ENCODE results near the gene ATXN2. TPM values are rescaled to one million over a fixed set of nuclear protein-coding genes. Genes with fewer than 3 reads are reported as not detected.
"Not testable (repeated sequence)": the region's sequence is repeated elsewhere in the genome, so short reads cannot be mapped to it uniquely, and the experiment has no call there.

The ATXN2 gene
- total RNA-seq, 1 experiment from 2014 or later, result 12.8 TPM

DNA sequence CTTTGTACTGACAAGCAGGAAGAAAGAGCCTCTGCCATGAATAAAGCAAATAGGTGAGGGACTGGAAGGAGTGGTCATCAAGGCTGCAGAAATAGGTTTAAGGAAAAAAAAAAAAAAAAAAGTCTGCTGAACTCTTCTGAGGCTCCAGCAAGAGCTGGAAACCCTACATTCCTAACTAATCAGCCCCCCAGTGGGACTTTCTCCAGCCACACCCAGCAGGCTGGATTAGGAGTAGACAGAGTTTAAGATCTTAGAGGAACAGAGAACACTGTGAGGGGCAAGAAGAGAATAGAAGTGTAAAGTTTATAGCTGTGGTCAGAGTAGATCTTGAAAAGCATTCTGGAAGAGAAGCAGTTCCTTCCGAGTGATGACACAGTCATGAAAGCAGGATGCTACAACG lies 66.4 kb downstream of the ATXN2 start:
- DNase-seq (ENCODE audit: low read depth, low spot score), result no peak

DNA sequence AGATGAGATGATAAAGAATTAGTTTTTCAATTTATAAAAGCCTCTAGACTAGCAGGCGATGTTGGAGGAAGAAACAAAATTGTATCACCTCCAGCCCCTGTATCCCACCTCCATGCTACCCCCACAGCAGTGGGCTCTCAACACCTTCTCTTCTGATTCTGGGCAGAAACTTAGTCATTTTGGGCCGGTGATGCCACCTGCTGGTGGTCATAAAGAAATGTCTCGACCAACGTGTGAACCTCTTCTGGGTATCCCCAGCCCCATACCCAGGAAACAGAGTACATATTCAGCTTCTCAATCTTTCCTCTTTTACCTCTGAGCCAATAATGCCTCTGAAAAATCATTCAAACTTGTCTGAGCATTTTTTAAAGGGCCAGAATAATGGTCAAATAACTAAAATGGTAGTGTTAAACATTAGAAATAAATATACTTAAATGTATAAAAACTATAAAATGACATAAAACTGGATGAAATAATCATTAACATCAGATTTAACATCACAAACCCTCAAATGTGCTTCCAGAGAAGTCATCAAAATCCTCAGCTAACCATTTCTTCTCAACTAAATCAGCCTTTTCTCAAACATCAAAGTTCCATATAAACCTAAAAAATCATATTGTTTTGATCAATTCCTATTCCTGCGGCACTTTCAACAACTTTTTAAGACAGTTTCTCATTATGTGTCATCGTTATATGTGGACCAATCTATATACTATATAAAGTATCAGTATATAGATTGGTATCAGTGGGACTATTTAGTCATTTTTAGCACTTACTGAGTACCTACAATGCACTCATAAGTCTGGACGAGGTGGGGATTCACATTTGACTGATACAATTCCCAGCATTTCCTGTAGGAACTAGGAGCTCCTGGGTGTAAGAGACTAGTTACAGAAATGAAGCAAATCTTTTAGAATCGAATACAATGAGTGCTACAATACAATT lies 69.4 kb downstream of the ATXN2 start:
- DNase-seq (ENCODE audit: low read depth, low spot score), result peak; percentile 79
- in situ Hi-C loops (cut with HindIII; ENCODE audit: low pct_unique_long_range_greater_than_20kb, low sequenced_read_pairs), result no loop called here

More for the DNA sequence above, 66.4 kb downstream of the ATXN2 start:
- in situ Hi-C loops (cut with HindIII; ENCODE audit: low pct_unique_long_range_greater_than_20kb, low sequenced_read_pairs), result no loop called here

DNA sequence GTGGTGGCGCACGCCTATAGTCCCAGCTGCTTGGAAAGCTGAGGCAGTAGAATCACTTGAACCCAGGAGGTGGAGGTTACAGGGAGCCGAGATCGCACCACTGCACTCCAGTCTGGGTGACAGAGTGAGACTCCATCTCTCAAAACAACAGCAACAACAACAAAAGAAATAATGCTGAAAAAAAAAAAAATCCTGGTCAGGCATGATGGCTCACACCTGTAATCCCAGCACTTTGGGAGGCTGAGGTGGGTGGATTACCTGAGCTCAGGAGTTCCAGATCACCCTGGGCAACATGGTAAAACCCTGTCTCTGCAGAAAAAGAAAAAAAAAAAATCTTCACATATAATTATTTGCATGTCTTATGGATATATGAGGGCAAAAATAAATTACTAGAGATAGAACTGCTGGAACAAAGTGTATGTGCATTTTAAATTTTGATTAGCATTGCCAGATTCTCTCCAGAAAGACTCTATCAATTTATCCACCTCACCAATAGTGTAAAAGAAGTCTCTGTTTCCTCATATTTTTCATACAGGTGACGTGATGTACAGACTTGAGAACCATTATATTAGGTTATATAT lies 75.4 kb downstream of the ATXN2 start:
- in situ Hi-C loops (cut with HindIII; ENCODE audit: low pct_unique_long_range_greater_than_20kb, low sequenced_read_pairs), result no loop called here
- no peak for DNase-seq (ENCODE audit: low read depth, low spot score)

DNA sequence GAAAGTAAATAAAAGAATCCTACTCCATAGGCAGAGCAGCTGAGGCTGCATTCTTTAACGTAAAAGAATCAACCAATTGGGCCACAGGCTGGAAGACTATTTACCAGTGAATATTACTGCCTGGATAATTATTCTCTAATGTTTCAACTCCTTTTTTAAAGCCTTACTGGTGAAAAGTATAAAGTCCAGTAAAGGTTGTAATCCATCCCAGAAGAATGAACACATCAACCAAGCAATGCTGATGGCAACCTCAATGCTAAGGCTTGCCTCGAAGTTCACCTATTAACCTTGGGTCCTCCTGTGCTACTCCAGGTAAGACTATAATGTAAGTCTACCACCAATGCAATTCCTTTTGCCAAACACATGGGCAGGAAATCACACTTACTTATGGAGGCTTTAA lies 77.3 kb downstream of the ATXN2 start:
- no peak for DNase-seq (ENCODE audit: low read depth, low spot score)
- in situ Hi-C loops (cut with HindIII; ENCODE audit: low pct_unique_long_range_greater_than_20kb, low sequenced_read_pairs), result no loop called here

DNA sequence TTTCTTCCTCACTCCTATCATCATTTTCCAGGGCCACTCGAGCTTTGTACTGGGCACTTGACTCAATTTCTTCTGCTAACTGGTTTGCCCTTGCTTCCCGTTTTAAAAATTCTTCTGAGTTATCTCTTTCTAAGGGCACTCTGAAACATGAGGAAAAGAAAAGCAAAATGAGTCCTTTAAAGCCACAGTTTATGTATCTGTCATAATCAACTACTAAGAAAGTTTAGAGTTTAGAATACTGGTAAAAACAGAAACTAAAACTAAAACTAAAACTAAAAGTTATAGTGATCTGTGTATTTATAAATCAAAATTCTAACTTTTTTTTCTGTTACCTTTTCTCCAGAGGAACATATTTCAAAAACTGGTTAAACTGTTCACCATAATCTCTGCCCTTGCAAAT lies 79.2 kb downstream of the ATXN2 start:
- in situ Hi-C loops (cut with HindIII; ENCODE audit: low pct_unique_long_range_greater_than_20kb, low sequenced_read_pairs), result no loop called here

DNA sequence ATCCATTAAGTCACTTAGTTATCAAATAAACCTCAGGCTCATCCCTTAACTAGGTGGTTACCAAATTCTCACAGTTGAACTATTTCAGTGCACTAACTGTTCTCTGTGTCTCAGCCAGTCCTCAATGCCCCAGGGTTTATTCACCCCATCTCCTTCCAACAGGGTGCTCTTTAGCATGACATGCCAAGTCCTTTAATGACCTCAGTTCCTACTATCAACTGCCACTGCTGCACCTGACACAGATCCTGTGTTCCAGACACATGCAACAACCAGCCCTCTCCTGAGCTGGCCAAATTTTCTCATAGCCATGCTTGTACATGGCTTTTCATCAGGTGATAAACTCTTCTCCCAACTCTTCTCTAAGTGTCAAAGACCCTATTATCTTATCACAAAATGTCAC lies 80.0 kb downstream of the ATXN2 start:
- in situ Hi-C loops (cut with HindIII; ENCODE audit: low pct_unique_long_range_greater_than_20kb, low sequenced_read_pairs), result no loop called here
- DNase-seq (ENCODE audit: low read depth, low spot score), result no peak

More for the DNA sequence above, 79.2 kb downstream of the ATXN2 start:
- no peak for DNase-seq (ENCODE audit: low read depth, low spot score)

DNA sequence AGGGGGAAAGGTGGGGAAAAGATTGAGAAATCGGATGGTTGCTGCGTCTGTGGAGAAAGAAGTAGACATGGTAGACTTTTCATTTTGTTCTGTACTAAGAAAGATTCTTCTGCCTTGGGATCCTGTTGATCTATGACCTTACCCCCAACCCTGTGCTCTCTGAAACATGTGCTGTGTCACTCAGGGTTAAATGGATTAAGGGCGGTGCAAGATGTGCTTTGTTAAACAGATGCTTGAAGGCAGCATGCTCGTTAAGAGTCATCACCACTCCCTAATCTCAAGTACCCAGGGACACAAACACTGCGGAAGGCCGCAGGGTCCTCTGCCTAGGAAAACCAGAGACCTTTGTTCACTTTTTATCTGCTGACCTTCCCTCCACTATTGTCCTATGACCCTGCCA lies 91.4 kb downstream of the ATXN2 start:
- in situ Hi-C loops (cut with HindIII; ENCODE audit: low pct_unique_long_range_greater_than_20kb, low sequenced_read_pairs), result not testable (repeated sequence)

DNA sequence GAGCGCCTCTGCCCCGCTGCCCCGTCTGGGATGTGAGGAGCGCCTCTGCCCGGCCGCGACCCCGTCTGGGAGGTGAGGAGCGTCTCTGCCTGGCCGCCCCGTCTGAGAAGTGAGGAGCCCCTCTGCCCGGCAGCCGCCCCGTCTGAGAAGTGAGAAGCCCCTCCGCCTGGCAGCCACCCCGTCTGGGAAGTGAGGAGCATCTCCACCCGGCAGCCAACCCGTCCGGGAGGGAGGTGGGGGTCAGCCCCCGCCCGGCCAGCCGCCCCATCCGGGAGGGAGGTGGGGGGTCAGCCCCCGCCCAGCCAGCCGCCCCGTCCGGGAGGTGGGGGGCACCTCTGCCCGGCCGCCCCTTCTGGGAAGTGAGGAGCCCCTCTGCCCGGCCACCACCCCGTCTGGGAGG lies 91.9 kb downstream of the ATXN2 start:
- in situ Hi-C loops (cut with HindIII; ENCODE audit: low pct_unique_long_range_greater_than_20kb, low sequenced_read_pairs); DNase-seq (ENCODE audit: low read depth, low spot score): not testable (repeated sequence)

More for the DNA sequence above, 91.4 kb downstream of the ATXN2 start:
- DNase-seq (ENCODE audit: low read depth, low spot score), result not testable (repeated sequence)

DNA sequence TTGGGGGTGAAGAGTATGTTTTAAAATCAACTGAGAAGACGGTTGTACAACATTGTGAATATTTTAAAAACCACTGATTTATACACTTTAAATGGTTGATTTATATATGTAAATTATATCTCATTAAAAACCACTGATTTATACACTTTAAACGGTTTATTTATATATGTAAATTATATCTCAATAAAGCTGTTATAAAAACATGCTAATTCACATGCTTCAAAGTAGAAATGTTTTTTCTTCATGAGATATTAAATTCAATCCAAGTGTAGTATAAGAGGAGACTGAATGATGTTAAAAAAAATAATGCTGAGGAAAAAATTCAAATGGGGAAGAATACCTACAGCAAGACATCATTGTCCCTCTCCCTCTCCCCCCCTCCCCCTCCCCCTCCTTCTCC lies 92.9 kb downstream of the ATXN2 start:
- in situ Hi-C loops (cut with HindIII; ENCODE audit: low pct_unique_long_range_greater_than_20kb, low sequenced_read_pairs), result no loop called here
- no peak for DNase-seq (ENCODE audit: low read depth, low spot score)

DNA sequence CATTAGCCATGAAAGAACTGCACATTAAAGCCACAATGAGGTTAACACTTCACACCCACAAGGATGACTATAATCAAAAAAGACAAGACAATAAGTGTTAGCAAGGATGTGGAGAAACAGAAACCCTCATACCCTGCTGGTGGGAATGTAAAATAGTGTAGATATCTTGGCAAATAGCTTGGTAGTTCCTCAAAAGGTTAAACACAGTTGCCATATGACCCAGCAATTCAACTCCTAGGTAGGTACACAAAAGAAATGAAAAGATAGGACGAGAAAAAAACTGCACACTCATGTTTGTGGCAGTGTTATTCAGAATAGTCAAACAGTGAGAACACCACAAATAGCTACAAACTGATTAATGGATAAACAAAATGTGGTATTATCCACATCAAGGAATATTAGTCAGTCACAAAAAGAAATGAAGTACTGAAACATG lies 93.5 kb downstream of the ATXN2 start:
- DNase-seq (ENCODE audit: low read depth, low spot score), result peak; percentile 14
- in situ Hi-C loops (cut with HindIII; ENCODE audit: low pct_unique_long_range_greater_than_20kb, low sequenced_read_pairs), result no loop called here

DNA sequence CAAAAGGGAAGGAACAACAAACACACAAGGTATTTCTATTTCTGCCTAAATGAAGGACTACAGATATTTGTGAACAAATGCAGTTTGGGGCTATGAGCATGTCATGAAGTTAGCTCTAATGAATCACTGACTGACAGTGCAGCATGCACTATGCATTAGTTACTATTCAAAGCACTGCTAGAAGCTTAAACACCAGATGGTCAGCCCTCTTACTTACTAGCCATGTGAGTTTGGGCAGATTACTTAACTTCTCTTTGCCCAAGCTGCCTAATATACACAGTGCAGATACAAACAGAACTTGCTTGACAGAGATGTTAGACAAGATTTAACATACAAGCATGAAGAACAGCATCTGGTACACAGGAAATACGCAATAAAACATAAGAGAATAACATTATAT lies 96.0 kb downstream of the ATXN2 start:
- in situ Hi-C loops (cut with HindIII; ENCODE audit: low pct_unique_long_range_greater_than_20kb, low sequenced_read_pairs), result no loop called here

DNA sequence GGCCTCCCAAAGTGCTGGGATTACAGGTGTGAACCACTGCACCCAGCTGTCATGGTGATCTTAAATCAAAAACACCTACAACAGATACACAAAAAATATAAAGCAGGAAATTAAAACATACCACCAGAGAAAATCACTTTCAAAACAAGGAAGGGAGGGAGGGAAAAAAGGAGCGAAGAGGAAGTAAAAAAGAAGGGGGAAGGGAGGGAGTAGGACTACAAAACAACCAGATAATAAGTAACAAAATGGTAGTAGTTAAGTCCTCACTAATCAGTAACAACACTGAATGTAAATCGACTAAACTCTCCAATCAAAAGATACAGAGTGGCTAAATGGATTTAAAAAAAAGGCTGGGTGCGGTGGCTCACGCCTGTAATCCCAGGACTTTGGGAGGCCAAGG lies 104.4 kb downstream of the ATXN2 start:
- DNase-seq (ENCODE audit: low read depth, low spot score), result no peak
- in situ Hi-C loops (cut with HindIII; ENCODE audit: low pct_unique_long_range_greater_than_20kb, low sequenced_read_pairs), result no loop called here

More for the DNA sequence above, 96.0 kb downstream of the ATXN2 start:
- DNase-seq (ENCODE audit: low read depth, low spot score), result no peak

DNA sequence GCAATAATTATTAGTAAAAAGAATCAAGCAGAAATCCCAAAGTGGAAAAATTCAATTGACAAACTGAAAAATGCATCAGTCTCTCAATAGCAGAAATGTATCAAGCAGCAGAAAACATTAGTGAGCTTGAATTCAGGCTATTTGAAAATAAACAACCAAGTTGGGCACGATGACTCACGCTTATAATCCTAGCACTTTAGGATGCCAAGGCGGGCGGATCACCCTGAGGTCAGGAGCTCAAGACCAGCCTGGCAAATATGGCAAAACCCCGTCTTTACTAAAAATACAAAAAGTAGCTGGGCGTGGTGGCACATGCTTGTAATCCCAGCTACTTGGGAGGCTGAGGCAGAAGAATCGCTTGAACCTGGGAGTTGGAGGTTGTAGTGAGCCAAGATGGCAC lies 106.1 kb downstream of the ATXN2 start:
- DNase-seq (ENCODE audit: low read depth, low spot score); in situ Hi-C loops (cut with HindIII; ENCODE audit: low pct_unique_long_range_greater_than_20kb, low sequenced_read_pairs): not testable (repeated sequence)

DNA sequence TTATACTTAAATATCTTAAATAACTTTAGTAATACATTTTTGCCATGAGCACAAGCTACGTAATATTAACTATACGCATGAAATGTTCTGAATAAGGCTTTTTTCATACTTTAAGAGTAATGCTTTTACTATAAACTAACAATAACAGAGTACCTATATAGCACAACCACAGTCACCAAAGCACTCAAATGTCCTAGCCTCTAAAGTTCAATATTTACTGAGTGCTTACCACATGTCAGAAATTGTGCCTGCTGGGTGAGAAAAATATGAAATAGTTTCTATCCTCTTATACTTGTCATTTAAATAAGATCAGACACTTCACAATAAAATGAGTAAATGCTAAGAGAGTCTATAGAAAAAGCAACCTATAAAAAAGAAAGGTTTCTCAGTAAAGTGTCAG lies 110.3 kb downstream of the ATXN2 start:
- in situ Hi-C loops (cut with HindIII; ENCODE audit: low pct_unique_long_range_greater_than_20kb, low sequenced_read_pairs), result no loop called here

DNA sequence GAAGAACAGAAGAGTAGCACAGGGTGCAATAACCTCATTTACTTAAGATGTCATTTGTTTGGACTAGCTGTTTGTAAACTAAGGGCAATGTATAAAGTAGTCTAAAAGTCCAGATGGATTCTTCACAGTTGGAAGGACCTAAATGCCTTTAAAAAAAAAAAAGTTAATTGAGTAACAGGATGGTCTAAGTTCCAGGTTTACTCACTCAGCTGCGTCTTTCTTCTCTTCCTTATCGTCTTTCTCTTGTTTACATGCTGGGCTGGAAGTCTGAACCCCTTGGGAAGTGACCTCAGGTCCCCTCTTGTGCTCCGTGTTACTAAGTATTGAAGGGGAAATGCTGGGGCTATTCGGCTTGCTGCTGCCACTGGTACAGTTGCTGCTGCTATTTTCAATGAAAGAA lies 110.8 kb downstream of the ATXN2 start:
- DNase-seq (ENCODE audit: low read depth, low spot score), result no peak
- in situ Hi-C loops (cut with HindIII; ENCODE audit: low pct_unique_long_range_greater_than_20kb, low sequenced_read_pairs), result no loop called here

More for the DNA sequence above, 110.3 kb downstream of the ATXN2 start:
- no peak for DNase-seq (ENCODE audit: low read depth, low spot score)

DNA sequence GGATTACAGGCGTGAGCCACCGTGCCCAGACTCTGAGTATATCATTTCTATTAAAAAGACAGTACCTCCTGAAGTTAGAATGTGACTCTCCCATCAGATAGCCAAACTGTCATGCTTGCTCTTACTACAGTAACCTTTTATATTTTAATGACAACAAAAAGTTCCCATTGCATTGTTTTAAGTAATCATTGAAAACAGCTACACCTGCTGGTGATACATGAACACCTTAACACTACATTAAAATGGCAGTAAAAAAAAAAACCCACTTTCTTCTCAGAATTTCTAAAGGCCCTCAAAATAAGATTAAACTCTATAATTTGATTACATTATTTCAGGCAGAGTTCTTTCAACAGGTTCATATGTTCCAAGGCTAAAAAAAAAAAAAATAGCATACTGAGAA lies 116.7 kb downstream of the ATXN2 start:
- in situ Hi-C loops (cut with HindIII; ENCODE audit: low pct_unique_long_range_greater_than_20kb, low sequenced_read_pairs), result no loop called here

DNA sequence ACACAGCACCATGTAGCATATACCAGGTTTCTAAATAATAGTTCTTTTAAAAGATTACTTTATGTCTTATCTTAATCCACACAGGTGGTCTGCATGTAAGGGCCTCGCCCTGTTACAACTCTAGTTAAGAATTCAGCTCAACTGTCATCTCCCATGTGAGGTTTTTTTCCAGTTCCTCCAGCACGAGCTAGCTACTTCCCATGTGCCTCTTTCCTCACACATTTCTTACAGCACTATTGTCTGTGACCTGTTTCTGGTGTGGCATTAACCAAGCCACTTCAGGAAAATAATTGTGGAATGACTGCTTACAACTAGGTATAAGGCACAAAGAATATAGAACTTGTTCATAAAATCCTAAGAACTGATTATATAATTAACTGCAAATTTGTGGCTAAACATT lies 127.9 kb downstream of the ATXN2 start:
- in situ Hi-C loops (cut with HindIII; ENCODE audit: low pct_unique_long_range_greater_than_20kb, low sequenced_read_pairs), result no loop called here
- no peak for DNase-seq (ENCODE audit: low read depth, low spot score)

More for the DNA sequence above, 116.7 kb downstream of the ATXN2 start:
- no peak for DNase-seq (ENCODE audit: low read depth, low spot score)

DNA sequence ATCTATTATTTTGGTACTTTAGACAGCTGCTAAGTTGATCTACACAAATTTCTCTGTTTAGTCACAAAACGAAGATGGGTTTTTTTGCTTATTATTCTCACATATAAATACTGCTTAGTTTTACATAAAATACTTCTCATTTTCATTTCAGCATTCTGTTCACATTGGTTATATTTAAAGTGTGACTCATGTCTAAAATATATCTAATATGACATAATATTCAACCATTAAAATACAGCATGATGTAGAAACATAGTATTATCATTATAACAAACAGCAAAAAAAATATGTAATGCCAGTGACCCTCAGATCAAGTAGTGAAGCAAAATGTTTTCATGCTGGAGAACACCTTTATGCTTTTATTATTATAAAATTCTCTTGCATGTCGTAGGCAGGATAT lies 129.7 kb downstream of the ATXN2 start:
- no peak for DNase-seq (ENCODE audit: low read depth, low spot score)
- in situ Hi-C loops (cut with HindIII; ENCODE audit: low pct_unique_long_range_greater_than_20kb, low sequenced_read_pairs), result no loop called here

DNA sequence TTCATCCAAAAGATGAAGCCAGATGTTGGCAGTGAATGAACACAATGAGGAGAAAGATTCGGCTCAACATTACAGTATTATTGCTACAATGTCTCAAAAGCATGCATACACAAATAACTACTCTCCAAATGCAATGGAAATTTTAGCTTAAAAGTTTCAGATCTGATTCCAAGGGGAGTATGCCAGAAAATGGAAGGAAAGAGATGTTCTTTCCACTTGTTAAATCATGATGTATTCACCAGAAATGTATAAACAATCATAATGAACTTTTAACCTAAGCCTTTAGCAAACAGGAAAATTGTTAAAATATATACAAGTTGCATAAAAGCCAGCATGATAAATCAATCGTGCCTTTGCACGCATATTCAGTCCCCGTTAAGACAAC lies 131.3 kb downstream of the ATXN2 start:
- in situ Hi-C loops (cut with HindIII; ENCODE audit: low pct_unique_long_range_greater_than_20kb, low sequenced_read_pairs), result no loop called here
- DNase-seq (ENCODE audit: low read depth, low spot score), result no peak
